Hepatocyte (in vitro differentiated cells): ENCODE data around the gene ARSK.

Source experiments
- CTCF ChIP-seq: fragments of 200-600 bp; sonication (generic); IDR thresholded peaks from 2 replicates; pipeline ENCODE4 v1.5.1; 2016; ENCODE audit warnings: antibody characterized with exemption, mild to moderate bottlenecking; ENCODE audit not compliant: poor library complexity
- EZH2 ChIP-seq: fragments of 200-600 bp; sonication (generic); IDR thresholded peaks from 2 replicates; pipeline ENCODE4 v1.6.1; 2016; ENCODE audit warnings: antibody characterized with exemption, mild to moderate bottlenecking, borderline replicate concordance
- EZH2phosphoT487 ChIP-seq: fragments of 200-600 bp; sonication (generic); IDR thresholded peaks from one replicate; pipeline ENCODE4 v1.6.1; 2018; ENCODE audit warnings: antibody characterized with exemption, mild to moderate bottlenecking, low read depth, moderate library complexity; ENCODE audit not compliant: unreplicated experiment, severe bottlenecking

- no peak for TF ChIP-seq CTCF
- TF ChIP-seq EZH2phosphoT487, result no peak
- no peak for TF ChIP-seq EZH2
Observed at GRCh38 chr5:95628933-95629332, 74.0 kb downstream of the ARSK start.
